ENCODE measurements around the gene PCDHGA4. TPM values are rescaled to one million over a fixed set of nuclear protein-coding genes. Genes with fewer than 3 reads are reported as not detected.

PCDHGA4 gene
- total and polyA plus RNA-seq, 2 of the 8 experiments (the other 6 are each of a cell fraction or from before 2014, with no cell fraction given) = 1.4 to 1.9 TPM

- Histone ChIP-seq H2BK120ac (replicated peaks; ENCODE audit: low read depth, low read length) (no peak overlapping the region), H4K8ac (ENCODE audit: extremely low read depth, insufficient read depth, low read length) (no peak overlapping the region), H3K4me3 (ENCODE audit: extremely low read depth in 1 of 4, insufficient read depth in 2 of 4, low read depth in 3 of 4, low read length in 4 of 4) (no peak overlapping the region), H2BK15ac (ENCODE audit: low read length) (no peak overlapping the region), H3K18ac (ENCODE audit: extremely low read depth, low read length) (no peak overlapping the region), H3K14ac (ENCODE audit: insufficient read length) (no peak overlapping the region), H3K23ac (ENCODE audit: insufficient read length) (no peak overlapping the region), H4K20me1 (replicated peaks in 1 of 2; ENCODE audit: control insufficient read depth in 1 of 2, insufficient read depth in 2 of 2, low read length in 2 of 2) (no peaks in the 10 kb centered on the region), H3K27ac (ENCODE audit: low read depth, low read length) (no peak overlapping the region), H2AK5ac (ENCODE audit: low read depth, low read length) (no peak overlapping the region), H2BK12ac (ENCODE audit: low read depth, low read length) (no peak overlapping the region), H4K91ac (replicated peaks; ENCODE audit: insufficient read length, low read length) (no peak overlapping the region), H3K4me2 (ENCODE audit: insufficient read depth in 1 of 2, low read depth in 2 of 2, low read length in 2 of 2) (no peak overlapping the region), H3K4me1 (replicated peaks in 1 of 4; ENCODE audit: control insufficient read depth in 3 of 4, insufficient read depth in 4 of 4, low read length in 3 of 4) (peaks cover 0 to 3% (median 0%) of the 10 kb centered on the region in 4 experiments; a peak in 1 of 7 replicates), H2BK5ac (ENCODE audit: low read depth, low read length) (no peak overlapping the region), H3K23me2 (ENCODE audit: low read depth, low read length) (no peaks in the 10 kb centered on the region), H3K9ac (replicated peaks in 1 of 4; ENCODE audit: extremely low read depth in 1 of 4, low read depth in 3 of 4, low read length in 3 of 4) (no peak overlapping the region), H3K79me2 (ENCODE audit: control insufficient read depth in 1 of 2, insufficient read depth in 2 of 2, low read length in 2 of 2) (no peaks in the 10 kb centered on the region), H3K27me3 (replicated peaks in 1 of 4; ENCODE audit: control insufficient read depth in 3 of 4, extremely low read depth in 1 of 4, insufficient read depth in 3 of 4, low read length in 3 of 4) (no peaks in the 10 kb centered on the region), H3K56ac (replicated peaks; ENCODE audit: insufficient read length, low read depth, low read length) (no peak overlapping the region), H3K4ac (replicated peaks; ENCODE audit: insufficient read length, low read depth, low read length) (no peak overlapping the region), H2AFZ (ENCODE audit: low read length) (no peak overlapping the region), H3K9me3 (ENCODE audit: insufficient read depth in 2 of 2, low read depth in 1 of 2, low read length in 1 of 2) (peaks cover 43 to 50% of the 10 kb centered on the region in 2 experiments), H3K79me1 (ENCODE audit: low read depth, low read length) (no peaks in the 10 kb centered on the region), H3K36me3 (ENCODE audit: control insufficient read depth in 2 of 4, insufficient read depth in 4 of 4, low read length in 3 of 4) (peaks cover 0 to 8% (median 1%) of the 10 kb centered on the region in 4 experiments; a peak in 3 of 8 replicates), H4K5ac (ENCODE audit: insufficient read length, low read depth, low read length) (no peak overlapping the region), H2BK20ac (ENCODE audit: low read length) (no peak overlapping the region)
- ChIA-PET CTCF (ENCODE audit: partially characterized antibody) (interaction anchor here (1.0 to 1.6 kb wide), 5 partner anchors 16 to 179 kb away, joined by 3 to 5 read pairs (median 4); partner anchors contain the start of genes PCDHB9, PCDHGB1 and PCDHGB6), POLR2A (ENCODE audit: partially characterized antibody) (no interaction called here)
- WGBS, 2 experiments (ENCODE audit: extremely low coverage in 1 of 2, insufficient coverage in 1 of 2, insufficient read length in 1 of 2, insufficient replicate concordance in 2 of 2, low coverage in 1 of 2, low lambda C conversion rate in 2 of 2, missing lambda C conversion rate in 1 of 2) = 97% methylated on average over 39 of the region's 46 CpGs; no CpG with 5 or more reads in 1 of the 2 experiments
- FAIRE-seq = no peak
- no peak for DNase-seq (ENCODE audit: low read depth in 1 of 2, low spot score in 2 of 2)
- TF ChIP-seq RXRA (IDR thresholded peaks at IDR 0.05; ENCODE audit: insufficient read depth, low read depth, low read length) = no peak
- no peak for TF ChIP-seq KDM5A (IDR thresholded peaks at IDR 0.05; ENCODE audit: low read length)
- no peak for TF ChIP-seq POLR2AphosphoS5 (IDR thresholded peaks at IDR 0.05; ENCODE audit: low read depth, low read length)
- TF ChIP-seq KDM1A (IDR thresholded peaks at IDR 0.05; ENCODE audit: borderline replicate concordance, low read length) = no peak
- no peak for TF ChIP-seq SIN3A (conservative IDR thresholded peaks at IDR 0.05 in 1 of 2, IDR thresholded peaks at IDR 0.05 in 1 of 2; ENCODE audit: low read depth in 1 of 2, low read length in 2 of 2)
- TF ChIP-seq POU5F1 (IDR thresholded peaks at IDR 0.05; ENCODE audit: low read depth, low read length) = no peak
- TF ChIP-seq RBBP5 (IDR thresholded peaks at IDR 0.05; ENCODE audit: borderline replicate concordance, low read depth, low read length) = no peak
- TF ChIP-seq BCL11A (IDR thresholded peaks at IDR 0.05; ENCODE audit: low read depth in 2 of 2, low read length in 2 of 2) = no peak
- TF ChIP-seq GABPA (IDR thresholded peaks at IDR 0.05; ENCODE audit: borderline replicate concordance, insufficient read depth, low read length) = no peak
- no peak for TF ChIP-seq BACH1 (IDR thresholded peaks at IDR 0.05; ENCODE audit: low read length)
- no peak for TF ChIP-seq MAX (IDR thresholded peaks at IDR 0.05)
- TF ChIP-seq SP4 (IDR thresholded peaks at IDR 0.05; ENCODE audit: low read length) = no peak
These were observed 11.4 kb downstream of the PCDHGA4 start for GRCh38 chr5:141366016-141366896.

Measured in H1 (cell line).